Panc1 (cell line): Measurements from ENCODE around the gene KRTAP4-1. TPM values are rescaled to one million over a fixed set of nuclear protein-coding genes. Genes with fewer than 3 reads are reported as not detected.

ENCODE experiments used
- ATAC-seq: fragments of 200-7000 bp; cut with Tn5 transposase; 2 replicates; pipeline ENCODE4 v1.9.1; 2020; ENCODE audit warnings: mild to moderate bottlenecking, moderate library complexity
- BruUV-seq: library from RNA; stranded (reverse); fragments of 400-500 nt; replicated peaks from 2 replicates; lab custom pipeline; 2021; lab: Mats Ljungman, UMichigan
- CTCF ChIA-PET: fragments of 300-600 bp; sonication (Branson Sonifier 250); formaldehyde crosslinking; loops from one replicate; lab custom pipeline; 2022; ENCODE audit warnings: antibody characterized with exemption; lab: Charles Lee
- POLR2A ChIA-PET: fragments of 300-600 bp; sonication (Branson Sonifier 250); formaldehyde crosslinking; loops from one replicate; lab custom pipeline; 2022; ENCODE audit warnings: antibody characterized with exemption; lab: Charles Lee
- DNase-seq: peaks from one replicate; pipeline ENCODE4 v3.0.0-alpha.2; 2010; ENCODE audit warnings: low read depth, low spot score
- H3K27ac ChIP-seq: 2 replicates; pipeline ENCODE4 v1.5.1; 2011; ENCODE audit warnings: mild to moderate bottlenecking, low read length, inconsistent platforms
- H3K27me3 ChIP-seq: fragments of 200-500 bp; sonication (Bioruptor generic); 2 replicates; pipeline ENCODE4 v1.6.0; 2014; ENCODE audit warnings: low read length, inconsistent platforms; ENCODE audit not compliant: control insufficient read depth, insufficient read depth
- H3K36me3 ChIP-seq: fragments of 200-500 bp; sonication (Bioruptor generic); 2 replicates; pipeline ENCODE4 v1.5.1; 2014; ENCODE audit warnings: inconsistent platforms, mild to moderate bottlenecking, low read length, moderate library complexity; ENCODE audit not compliant: control insufficient read depth, insufficient read depth
- H3K4me1 ChIP-seq: 2 replicates; pipeline ENCODE4 v1.5.1; 2011; ENCODE audit warnings: inconsistent platforms, mild to moderate bottlenecking, low read length, moderate library complexity; ENCODE audit not compliant: control insufficient read depth, insufficient read depth
- H3K4me3 ChIP-seq, 2 experiments: 2 replicates each; pipeline ENCODE4 v1.5.1; 2011 to 2012; ENCODE audit warnings: low read depth in 2 of 2, low read length in 2 of 2, mild to moderate bottlenecking in 2 of 2, inconsistent platforms in 1 of 2, moderate library complexity in 1 of 2
- H3K9me3 ChIP-seq: fragments of 200-500 bp; sonication (Bioruptor generic); 2 replicates; pipeline ENCODE4 v1.5.1; 2014; ENCODE audit warnings: low read depth, mild to moderate bottlenecking, inconsistent platforms, low read length, moderate library complexity; ENCODE audit not compliant: control insufficient read depth, insufficient read depth
- POLR2AphosphoS5 ChIP-seq: IDR thresholded peaks from 2 replicates; pipeline ENCODE4 v1.6.1; 2012; ENCODE audit warnings: mild to moderate bottlenecking, low read depth, low read length, moderate library complexity
- SIN3A ChIP-seq: IDR thresholded peaks from 2 replicates; pipeline ENCODE4 v1.6.1; 2012; ENCODE audit warnings: low read depth, mild to moderate bottlenecking, low read length, moderate library complexity, borderline replicate concordance; ENCODE audit not compliant: insufficient read depth
- TCF7L2 ChIP-seq: IDR thresholded peaks from 2 replicates; pipeline ENCODE4 v1.6.1; 2011; ENCODE audit warnings: mild to moderate bottlenecking, low read depth, low read length, inconsistent platforms
- in situ Hi-C: cut with HindIII; loops from 2 replicates; pipeline ENCODE4 v1.10.0; 2016; ENCODE audit warnings: low sequenced_read_pairs, low pct_unique_long_range_greater_than_20kb
- intact Hi-C: fragments of 100-400 bp; cut with micrococcal nuclease; formaldehyde crosslinking; loops from one replicate; pipeline ENCODE4 v1.10.0; 2022; ENCODE audit not compliant: unreplicated experiment
- total RNA-seq: library from RNA; stranded (reverse); gene quantifications from one replicate; pipeline ENCODE4 v1.2.1, GENCODE V29; 2021; ENCODE audit not compliant: unreplicated experiment
- TF ChIP-seq, protein P1 (sequence below), 2 experiments: IDR thresholded peaks; 2 replicates each; pipeline ENCODE4 v1.6.1; 2011 to 2012; ENCODE audit warnings: low read depth in 2 of 2, control low read depth in 1 of 2, low read length in 1 of 2, mild to moderate bottlenecking in 1 of 2, moderate library complexity in 1 of 2; ENCODE audit not compliant: insufficient read depth in 1 of 2
- TF ChIP-seq, protein P2 (sequence below): fragments of 450-650 bp; IDR thresholded peaks from 2 replicates; pipeline ENCODE4 v1.5.1; 2017; ENCODE audit warnings: mild to moderate bottlenecking

The KRTAP4-1 gene
- total RNA-seq, 1 experiment from 2014 or later: not detected

GRCh38 chr17:41186872-41187271, 2.2 kb upstream of the KRTAP4-1 start:
- no peaks in the 10 kb centered on the region for H3K9me3 ChIP-seq
- TF ChIP-seq, protein P1, sequence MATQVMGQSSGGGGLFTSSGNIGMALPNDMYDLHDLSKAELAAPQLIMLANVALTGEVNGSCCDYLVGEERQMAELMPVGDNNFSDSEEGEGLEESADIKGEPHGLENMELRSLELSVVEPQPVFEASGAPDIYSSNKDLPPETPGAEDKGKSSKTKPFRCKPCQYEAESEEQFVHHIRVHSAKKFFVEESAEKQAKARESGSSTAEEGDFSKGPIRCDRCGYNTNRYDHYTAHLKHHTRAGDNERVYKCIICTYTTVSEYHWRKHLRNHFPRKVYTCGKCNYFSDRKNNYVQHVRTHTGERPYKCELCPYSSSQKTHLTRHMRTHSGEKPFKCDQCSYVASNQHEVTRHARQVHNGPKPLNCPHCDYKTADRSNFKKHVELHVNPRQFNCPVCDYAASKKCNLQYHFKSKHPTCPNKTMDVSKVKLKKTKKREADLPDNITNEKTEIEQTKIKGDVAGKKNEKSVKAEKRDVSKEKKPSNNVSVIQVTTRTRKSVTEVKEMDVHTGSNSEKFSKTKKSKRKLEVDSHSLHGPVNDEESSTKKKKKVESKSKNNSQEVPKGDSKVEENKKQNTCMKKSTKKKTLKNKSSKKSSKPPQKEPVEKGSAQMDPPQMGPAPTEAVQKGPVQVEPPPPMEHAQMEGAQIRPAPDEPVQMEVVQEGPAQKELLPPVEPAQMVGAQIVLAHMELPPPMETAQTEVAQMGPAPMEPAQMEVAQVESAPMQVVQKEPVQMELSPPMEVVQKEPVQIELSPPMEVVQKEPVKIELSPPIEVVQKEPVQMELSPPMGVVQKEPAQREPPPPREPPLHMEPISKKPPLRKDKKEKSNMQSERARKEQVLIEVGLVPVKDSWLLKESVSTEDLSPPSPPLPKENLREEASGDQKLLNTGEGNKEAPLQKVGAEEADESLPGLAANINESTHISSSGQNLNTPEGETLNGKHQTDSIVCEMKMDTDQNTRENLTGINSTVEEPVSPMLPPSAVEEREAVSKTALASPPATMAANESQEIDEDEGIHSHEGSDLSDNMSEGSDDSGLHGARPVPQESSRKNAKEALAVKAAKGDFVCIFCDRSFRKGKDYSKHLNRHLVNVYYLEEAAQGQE (IDR thresholded peaks at IDR 0.05; ENCODE audit: insufficient read depth in 1 of 2, low read depth in 2 of 2, low read length in 1 of 2): 0 out of 4 replicates have a peak, but pooled peaks have one; percentile 39
- TF ChIP-seq, protein P2, sequence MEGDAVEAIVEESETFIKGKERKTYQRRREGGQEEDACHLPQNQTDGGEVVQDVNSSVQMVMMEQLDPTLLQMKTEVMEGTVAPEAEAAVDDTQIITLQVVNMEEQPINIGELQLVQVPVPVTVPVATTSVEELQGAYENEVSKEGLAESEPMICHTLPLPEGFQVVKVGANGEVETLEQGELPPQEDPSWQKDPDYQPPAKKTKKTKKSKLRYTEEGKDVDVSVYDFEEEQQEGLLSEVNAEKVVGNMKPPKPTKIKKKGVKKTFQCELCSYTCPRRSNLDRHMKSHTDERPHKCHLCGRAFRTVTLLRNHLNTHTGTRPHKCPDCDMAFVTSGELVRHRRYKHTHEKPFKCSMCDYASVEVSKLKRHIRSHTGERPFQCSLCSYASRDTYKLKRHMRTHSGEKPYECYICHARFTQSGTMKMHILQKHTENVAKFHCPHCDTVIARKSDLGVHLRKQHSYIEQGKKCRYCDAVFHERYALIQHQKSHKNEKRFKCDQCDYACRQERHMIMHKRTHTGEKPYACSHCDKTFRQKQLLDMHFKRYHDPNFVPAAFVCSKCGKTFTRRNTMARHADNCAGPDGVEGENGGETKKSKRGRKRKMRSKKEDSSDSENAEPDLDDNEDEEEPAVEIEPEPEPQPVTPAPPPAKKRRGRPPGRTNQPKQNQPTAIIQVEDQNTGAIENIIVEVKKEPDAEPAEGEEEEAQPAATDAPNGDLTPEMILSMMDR: no peak
- intact Hi-C loops (no loop called here), in situ Hi-C loops (no loop called here)
- ChIA-PET POLR2A (no interaction called here), CTCF (no interaction called here)
- H3K36me3 ChIP-seq: no peaks in the 10 kb centered on the region
- H3K27ac ChIP-seq: no peak overlapping the region
- no peak for DNase-seq
- BruUV-seq: no TSS peak
- no peak overlapping the region for H3K4me3 ChIP-seq
- H3K27me3 ChIP-seq: peaks cover 6% of the 10 kb centered on the region
- H3K4me1 ChIP-seq: no peaks in the 10 kb centered on the region
- ATAC-seq: no peak

DNA sequence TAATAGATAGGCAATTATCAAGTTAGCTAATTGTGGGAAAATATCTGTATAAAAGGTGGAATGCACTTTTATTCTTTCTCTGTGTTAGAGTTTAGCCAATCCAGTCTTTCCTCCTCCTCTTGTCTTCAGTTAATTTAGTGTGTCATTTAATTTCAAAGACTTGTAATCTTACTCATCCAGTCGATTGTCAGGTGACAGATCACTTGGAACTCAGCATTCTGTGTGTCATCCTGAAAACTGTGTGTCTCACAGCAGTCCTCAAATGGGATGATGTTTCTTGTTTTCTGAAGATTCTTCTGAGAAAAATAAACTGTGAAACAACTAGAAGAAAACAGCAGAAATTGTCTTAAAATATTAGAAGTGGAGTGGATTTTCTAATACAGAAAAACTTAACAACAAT, 290 bp upstream of the KRTAP4-1 start:
- TF ChIP-seq SIN3A (no peak), POLR2AphosphoS5 (no peak), TCF7L2 (no peak)
- TF ChIP-seq, protein P1 (IDR thresholded peaks at IDR 0.05; ENCODE audit: insufficient read depth in 1 of 2, low read depth in 2 of 2, low read length in 1 of 2): no peak
- TF ChIP-seq, protein P2: no peak
- no TSS peak for BruUV-seq

More for the DNA sequence above, 290 bp upstream of the KRTAP4-1 start:
- H3K4me3 ChIP-seq: no peak overlapping the region
- ATAC-seq (no peak), DNase-seq (no peak)
- intact Hi-C loops (no loop called here), in situ Hi-C loops (no loop called here)
- no peaks in the 10 kb centered on the region for H3K9me3 ChIP-seq
- ChIA-PET CTCF (no interaction called here), POLR2A (no interaction called here)
- H3K4me1 ChIP-seq: no peaks in the 10 kb centered on the region
- H3K36me3 ChIP-seq: no peaks in the 10 kb centered on the region
- peaks cover 6% of the 10 kb centered on the region; the same call in 1 of the 2 replicates for H3K27me3 ChIP-seq
- H3K27ac ChIP-seq: no peak overlapping the region
